Adrenal gland (tissue), 5 donors: Measurements from ENCODE around the gene EPB41L2.

Experiments used
- CTCF ChIP-seq, 6 experiments: fragments of 450-650 bp in 4 of 6; fragments of 200-600 bp in 2 of 6; sonication (generic) in 1 of 6; IDR thresholded peaks; 1 replicate in 5 of 6; 2 replicates in 1 of 6; pipeline versions ENCODE4 v1.5.1 to v1.8.0; 2016 to 2021; ENCODE audit warnings: antibody characterized with exemption in 6 of 6, mild to moderate bottlenecking in 2 of 6, moderate library complexity in 1 of 6
- POLR2A ChIP-seq, 2 donors: fragments of 450-650 bp; IDR thresholded peaks; one replicate each; pipeline ENCODE4 v1.6.1; 2017; ENCODE audit warnings: antibody characterized with exemption in 2 of 2, mild to moderate bottlenecking in 2 of 2, moderate library complexity in 1 of 2
- donor health status: DM: no; HTN: no; CAD: no.

GRCh38 chr6:130848945-130849344 is 214.1 kb downstream of the EPB41L2 start:
- no peak for TF ChIP-seq CTCF (IDR thresholded peaks at IDR 0.05)
- TF ChIP-seq POLR2A (IDR thresholded peaks at IDR 0.05), result no peak
